Mononuclear cell (primary cell): ENCODE data around the gene RHBDL2. TPM values are rescaled to one million over a fixed set of nuclear protein-coding genes. Genes with fewer than 3 reads are reported as not detected.

Experiments used
- H3K27me3 ChIP-seq: 2 replicates; pipeline ENCODE4 v1.6.0; 2011; ENCODE audit warnings: low read length, control low read depth; ENCODE audit not compliant: insufficient read depth
- H3K4me1 ChIP-seq: 2 replicates; pipeline ENCODE4 v1.5.1; 2011; ENCODE audit warnings: mild to moderate bottlenecking, low read length, control low read depth; ENCODE audit not compliant: insufficient read depth
- H3K4me3 ChIP-seq: 2 replicates; pipeline ENCODE4 v1.5.1; 2011; ENCODE audit warnings: mild to moderate bottlenecking, low read length, moderate library complexity
- H3K9me3 ChIP-seq: 2 replicates; pipeline ENCODE4 v1.5.1; 2011; ENCODE audit warnings: low read depth, mild to moderate bottlenecking, control low read depth, low read length
- total RNA-seq: library from RNA; depleted of rRNA; stranded (reverse); fragments of >200 nt; gene quantifications from one replicate; pipeline ENCODE4 v1.2.3, GENCODE V29; 2012

RHBDL2 gene
- total RNA-seq, 1 donor, result not detected

DNA sequence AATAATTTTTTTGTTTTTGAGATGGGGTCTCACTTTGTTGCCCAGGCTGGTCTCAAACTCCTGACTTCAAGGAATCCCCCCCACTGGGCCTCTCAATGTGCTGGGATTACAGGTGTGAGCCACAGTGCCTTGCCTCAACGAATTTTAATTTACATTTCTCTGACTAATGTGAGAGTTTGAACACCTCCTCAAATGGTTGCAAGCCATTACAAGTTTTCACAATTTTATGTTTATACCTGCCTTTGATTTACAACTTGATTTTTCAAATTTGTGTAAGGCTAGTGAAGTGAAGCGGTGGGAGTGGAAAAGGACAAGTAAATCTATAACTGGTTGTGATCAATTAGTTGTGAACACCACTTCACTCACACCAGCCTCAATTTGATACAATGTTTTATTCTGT is 8.9 kb upstream of the RHBDL2 start:
- Histone ChIP-seq H3K4me1 (no peaks in the 10 kb centered on the region), H3K4me3 (no peak overlapping the region), H3K9me3 (no peaks in the 10 kb centered on the region), H3K27me3 (no peaks in the 10 kb centered on the region)

DNA sequence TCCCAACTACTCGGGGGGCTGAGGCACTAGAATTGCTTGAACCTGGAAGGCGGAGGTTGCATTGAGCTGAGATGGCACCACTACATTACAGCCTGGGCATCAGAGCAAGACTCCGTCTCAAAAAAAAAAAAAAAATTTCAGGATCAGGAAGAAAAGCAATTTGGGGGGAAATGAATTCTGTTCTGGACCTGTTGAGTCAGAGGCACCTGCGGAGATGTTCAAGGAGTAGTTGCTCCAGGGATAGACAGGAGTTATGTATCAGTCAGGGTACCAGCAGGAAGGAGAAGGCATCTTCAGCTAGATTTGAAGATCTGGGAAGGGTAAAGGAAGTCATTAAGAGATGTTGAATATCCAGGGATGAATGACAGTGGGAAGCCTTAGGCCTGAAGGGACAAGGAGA is 2.9 kb upstream of the RHBDL2 start:
- H3K27me3 ChIP-seq, result no peaks in the 10 kb centered on the region
- no peaks in the 10 kb centered on the region for H3K4me1 ChIP-seq
- no peak overlapping the region for H3K4me3 ChIP-seq
- no peaks in the 10 kb centered on the region for H3K9me3 ChIP-seq

DNA sequence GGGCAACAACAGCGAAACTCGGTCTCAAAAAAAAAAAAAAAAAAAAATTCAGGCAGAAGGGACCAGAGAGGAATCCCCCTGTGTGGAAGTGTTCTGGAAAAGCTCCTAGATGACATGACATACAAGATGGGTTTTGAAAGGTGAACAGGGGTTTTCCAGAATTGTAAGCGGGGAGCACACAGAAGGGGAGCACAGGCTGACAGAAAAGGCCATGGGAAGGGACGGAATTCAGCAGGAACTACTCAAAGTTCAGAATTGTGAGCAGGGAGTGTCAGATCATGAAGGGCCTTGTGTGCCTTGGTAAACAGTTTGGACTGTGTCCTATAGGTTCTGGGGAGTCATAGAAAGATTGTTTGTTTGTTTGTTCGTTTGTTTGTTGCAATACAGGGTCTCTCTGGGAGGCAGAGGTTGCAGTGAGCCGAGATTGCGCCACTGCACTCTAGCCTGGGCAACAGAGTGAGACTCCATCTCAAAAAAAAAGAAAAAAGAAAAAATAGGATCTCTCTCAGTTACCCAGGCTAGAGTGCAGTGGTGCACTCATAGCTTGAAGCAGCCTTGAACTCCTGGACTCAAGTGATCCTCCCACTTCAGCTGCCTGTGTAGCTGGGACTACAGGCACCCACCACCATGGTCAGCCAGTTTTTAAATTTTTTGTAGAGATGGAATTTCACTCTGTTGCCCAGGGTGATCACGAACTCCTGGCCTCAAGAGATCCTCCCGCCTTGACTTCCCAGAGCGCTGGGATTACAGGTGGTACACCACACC is 1.2 kb upstream of the RHBDL2 start:
- H3K4me1 ChIP-seq, result no peaks in the 10 kb centered on the region
- no peaks in the 10 kb centered on the region for H3K9me3 ChIP-seq
- H3K4me3 ChIP-seq, result no peak overlapping the region

DNA sequence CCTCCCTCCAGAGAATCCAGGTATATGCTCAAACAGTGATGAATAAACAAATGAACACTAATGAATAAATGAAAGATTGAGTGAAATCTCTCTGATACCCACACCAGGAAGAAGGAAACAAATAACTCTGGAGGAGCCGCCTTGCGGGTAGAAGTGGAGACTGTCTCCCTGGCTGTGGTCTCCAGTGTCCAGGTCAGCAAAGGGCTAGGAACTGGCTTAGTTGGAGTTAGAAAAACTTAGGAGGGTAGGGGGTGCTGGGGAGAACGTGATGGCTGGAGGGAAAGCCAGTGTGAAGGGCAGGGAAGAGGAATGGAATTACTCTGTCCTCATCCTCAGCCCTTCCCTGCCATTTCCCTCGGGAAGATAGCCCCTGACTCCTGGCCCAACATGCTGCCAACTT is 537 bp downstream of the RHBDL2 start:
- Histone ChIP-seq H3K9me3 (no peaks in the 10 kb centered on the region), H3K4me1 (no peaks in the 10 kb centered on the region), H3K4me3 (no peak overlapping the region), H3K27me3 (no peaks in the 10 kb centered on the region)

More for the DNA sequence above, 1.2 kb upstream of the RHBDL2 start:
- H3K27me3 ChIP-seq, result no peaks in the 10 kb centered on the region

DNA sequence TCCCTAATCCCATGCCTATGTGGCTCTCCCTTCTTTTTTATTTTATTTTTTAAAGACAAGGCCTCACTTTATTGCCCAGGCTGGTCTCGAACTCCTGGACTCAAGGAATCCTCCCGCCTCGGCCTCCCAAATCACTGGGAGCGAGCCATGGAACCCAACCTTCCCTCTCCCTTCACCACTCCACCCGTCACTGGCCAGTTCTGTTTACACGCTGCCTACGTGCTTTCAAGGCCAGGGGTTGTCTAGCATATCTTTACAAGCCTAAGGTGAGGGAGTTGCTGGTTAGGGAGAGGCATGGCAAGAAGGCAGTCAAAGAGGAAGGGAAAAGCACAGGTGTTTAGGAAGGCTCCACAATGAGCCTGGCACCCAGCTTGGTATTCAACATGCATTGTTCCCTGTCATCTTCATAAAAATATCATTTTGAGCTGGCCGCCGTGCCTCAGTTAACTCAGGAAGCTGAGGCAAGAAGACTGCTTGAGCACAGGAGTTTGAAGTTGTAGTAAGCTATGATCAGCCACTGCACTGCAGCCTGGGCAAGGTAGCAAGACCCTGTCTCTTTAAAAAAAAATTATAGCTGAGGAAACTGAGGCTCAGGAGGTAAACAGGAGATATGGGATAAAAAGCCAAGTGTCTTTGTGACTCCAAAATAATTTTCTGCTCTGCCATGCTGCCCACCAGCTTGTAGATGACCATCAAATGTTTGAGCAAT is 1.1 kb downstream of the RHBDL2 start:
- H3K4me1 ChIP-seq, result no peaks in the 10 kb centered on the region
- no peaks in the 10 kb centered on the region for H3K27me3 ChIP-seq
- no peak overlapping the region for H3K4me3 ChIP-seq
- no peaks in the 10 kb centered on the region for H3K9me3 ChIP-seq

DNA sequence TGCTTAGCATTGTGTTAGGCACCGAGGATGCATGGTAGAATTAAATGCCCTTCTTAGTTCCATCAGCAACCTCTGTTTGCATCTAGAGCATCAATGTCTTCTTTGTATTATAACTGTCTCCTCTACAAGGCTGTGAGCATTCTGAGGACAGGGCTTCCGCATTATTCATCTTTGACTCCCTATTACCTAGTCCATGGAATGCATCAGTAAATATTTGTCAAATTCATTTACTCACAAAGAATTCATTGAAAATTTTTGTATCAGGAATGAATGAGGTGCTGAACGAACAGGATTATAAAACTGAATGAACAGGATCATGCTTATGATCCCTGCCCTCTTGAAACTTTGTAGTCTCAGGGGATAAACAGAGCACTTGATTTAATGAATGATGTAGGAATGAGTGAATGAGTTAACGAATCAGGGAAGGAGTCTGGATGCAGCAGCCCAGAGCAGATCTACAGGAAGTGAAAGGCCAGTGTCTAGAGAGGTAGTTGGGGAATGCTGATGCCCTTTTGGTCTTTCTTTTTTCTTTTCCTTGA is 2.8 kb downstream of the RHBDL2 start:
- no peak overlapping the region for H3K4me3 ChIP-seq
- H3K9me3 ChIP-seq, result no peaks in the 10 kb centered on the region
- no peaks in the 10 kb centered on the region for H3K4me1 ChIP-seq
- no peaks in the 10 kb centered on the region for H3K27me3 ChIP-seq

DNA sequence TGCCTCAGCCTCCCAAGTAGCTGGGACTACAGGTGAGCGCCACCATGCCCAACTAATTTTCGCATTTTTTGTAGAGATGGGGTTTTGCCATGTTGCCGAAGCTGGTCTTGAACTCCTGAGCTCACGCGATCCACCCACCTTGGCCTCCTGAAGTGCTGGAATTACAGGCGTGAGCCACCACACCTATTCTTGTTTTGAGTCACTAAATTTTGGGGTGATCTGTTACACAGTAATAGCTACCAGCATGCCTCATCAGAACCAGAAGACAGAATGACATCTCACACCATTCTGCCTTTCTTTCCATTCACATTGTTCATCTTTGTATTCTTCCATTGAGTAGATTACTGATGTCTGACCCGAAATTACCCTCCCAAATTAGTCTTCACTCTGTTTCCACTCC is 9.1 kb downstream of the RHBDL2 start:
- Histone ChIP-seq H3K4me1 (no peaks in the 10 kb centered on the region), H3K4me3 (no peak overlapping the region), H3K27me3 (no peaks in the 10 kb centered on the region), H3K9me3 (no peaks in the 10 kb centered on the region)

DNA sequence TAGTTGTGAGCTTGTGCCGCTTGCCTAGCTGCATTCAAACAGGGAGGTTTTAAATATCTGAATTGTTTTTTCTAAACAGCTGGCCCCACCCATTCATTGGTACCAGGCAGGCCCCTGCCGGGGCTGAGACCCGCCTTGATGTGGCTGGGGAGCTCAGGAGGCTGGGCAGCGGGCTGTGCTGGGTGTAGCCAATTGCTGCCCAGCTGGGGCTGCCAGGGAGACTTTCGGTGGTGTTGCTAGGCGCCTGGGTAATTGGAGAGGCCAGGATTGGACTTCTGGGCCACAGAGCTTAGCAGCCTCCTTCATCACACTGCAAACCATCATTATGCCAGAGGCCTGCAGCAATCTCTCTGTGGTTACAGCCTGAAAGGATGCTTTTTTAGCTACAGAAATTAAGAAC is 12.2 kb downstream of the RHBDL2 start:
- Histone ChIP-seq H3K4me1 (no peaks in the 10 kb centered on the region), H3K27me3 (no peaks in the 10 kb centered on the region), H3K9me3 (no peaks in the 10 kb centered on the region), H3K4me3 (no peak overlapping the region)

DNA sequence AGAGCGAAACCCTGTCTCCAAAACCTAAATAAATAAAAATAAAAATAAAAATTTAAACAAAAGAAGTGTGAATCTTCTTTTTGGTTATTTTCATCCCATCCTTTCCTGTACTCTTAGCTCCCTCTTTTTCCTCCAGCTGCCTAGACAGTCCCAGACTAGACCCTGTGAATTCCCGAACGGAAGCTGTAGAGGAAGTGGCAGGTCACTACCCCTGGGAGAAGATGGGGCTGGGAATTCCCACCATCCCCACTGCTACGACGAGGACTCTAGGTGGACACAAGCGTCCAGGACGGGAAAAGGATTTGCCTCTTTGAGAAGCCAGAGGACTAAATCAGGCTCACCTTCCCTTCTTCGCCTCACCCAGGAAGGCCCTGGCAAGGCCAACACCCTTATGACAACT is 12.6 kb downstream of the RHBDL2 start:
- Histone ChIP-seq H3K4me1 (no peaks in the 10 kb centered on the region), H3K9me3 (no peaks in the 10 kb centered on the region), H3K4me3 (no peak overlapping the region), H3K27me3 (no peaks in the 10 kb centered on the region)

DNA sequence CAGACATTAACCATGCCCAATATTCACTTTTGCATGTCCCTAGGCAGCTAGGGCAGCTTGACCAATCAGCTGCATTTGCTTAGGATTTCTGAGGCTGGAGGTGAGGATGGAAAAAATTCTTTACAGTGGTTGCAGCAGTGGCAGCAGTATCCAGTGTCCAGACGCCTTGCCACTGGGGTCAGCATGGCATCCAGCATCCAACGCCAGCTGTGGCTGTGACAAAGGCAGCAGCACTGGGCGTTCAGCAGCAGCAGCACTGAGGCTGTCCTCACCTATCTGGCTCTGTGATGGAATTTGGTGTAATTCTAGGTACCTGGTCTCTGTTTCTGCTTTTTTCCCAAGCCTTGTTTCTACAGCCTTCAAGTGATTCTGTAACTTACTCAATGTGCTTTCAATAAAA is 15.5 kb downstream of the RHBDL2 start:
- Histone ChIP-seq H3K9me3 (no peaks in the 10 kb centered on the region), H3K27me3 (no peaks in the 10 kb centered on the region), H3K4me1 (no peaks in the 10 kb centered on the region), H3K4me3 (no peak overlapping the region)

DNA sequence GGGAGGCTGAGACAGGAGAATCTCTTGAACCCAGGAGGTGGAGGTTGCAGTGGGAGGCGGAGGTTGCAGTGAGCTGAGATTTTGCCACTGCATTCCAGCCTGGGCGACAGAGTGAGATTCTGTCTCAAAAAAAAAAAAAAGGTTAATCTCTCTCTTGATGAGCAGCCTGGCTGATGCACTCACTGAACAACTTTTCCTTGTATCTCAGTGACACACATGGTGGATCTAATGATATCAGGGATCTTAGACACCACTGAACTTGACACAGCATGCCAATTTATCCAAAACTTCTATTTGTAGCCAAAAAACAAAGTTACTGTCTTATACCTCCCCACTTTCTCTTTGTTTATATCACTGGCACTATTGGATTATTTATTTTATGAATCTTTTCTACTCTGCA is 16.2 kb downstream of the RHBDL2 start:
- Histone ChIP-seq H3K9me3 (no peaks in the 10 kb centered on the region), H3K27me3 (no peaks in the 10 kb centered on the region), H3K4me3 (no peak overlapping the region), H3K4me1 (no peaks in the 10 kb centered on the region)

DNA sequence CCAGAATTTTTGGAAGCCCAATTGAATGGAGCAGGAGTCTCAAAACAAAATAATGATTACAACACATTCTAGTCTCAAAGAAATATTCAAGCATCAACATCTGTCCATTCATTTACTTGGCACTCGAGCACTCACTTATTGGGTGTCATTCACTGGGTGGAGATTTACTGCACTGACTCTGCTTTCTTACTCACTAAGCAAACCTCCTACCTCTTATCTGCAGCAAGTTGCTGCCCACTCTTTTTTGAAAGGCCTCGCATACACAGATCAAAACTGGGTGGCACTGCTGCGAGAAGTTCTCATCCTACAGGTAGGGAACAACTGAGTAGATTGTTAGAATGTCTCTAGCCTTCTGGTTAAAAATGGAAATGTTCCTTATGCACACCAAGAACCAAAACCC is 18.0 kb downstream of the RHBDL2 start:
- H3K4me3 ChIP-seq, result no peak overlapping the region
- H3K9me3 ChIP-seq, result no peaks in the 10 kb centered on the region
- no peaks in the 10 kb centered on the region for H3K4me1 ChIP-seq
- no peaks in the 10 kb centered on the region for H3K27me3 ChIP-seq

DNA sequence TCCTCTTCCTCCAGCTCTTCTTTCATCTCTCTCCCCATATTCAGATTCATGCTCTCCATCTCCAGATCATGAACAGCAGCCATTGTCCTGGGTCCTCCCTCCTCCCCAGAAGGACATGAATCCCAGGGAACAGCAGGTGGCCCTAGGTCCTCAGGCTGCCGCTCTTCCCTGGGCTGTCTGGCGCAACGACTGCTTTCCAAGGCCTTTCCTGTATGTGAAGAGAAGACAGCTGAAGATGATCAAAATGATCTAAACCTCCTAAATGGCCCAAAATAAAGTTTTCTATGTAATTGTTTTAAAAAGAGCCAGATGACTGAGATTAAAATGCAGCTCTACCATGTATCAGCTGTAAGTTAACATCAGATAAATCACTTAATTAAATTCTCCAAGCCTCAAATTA is 22.5 kb downstream of the RHBDL2 start:
- Histone ChIP-seq H3K4me3 (no peak overlapping the region), H3K9me3 (no peaks in the 10 kb centered on the region)

DNA sequence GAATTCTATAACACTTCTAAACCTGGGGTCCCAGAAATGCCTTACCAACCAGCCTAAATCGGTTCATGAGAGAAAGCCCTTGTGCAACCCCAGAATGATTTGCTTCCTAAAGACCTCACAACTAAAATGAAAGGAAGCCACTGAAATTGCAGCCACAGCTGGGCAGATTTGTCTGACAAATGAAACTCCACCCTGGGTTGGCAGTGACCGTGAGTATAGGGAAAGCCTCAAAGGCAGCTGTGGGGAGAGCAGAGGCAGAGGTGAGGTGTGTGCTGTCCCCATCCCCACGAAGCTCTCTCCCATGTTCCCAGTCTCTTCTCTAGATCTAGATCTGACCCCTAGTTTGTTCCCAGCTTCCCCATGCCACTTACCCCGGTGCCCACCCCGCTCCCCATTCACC is 23.1 kb downstream of the RHBDL2 start:
- Histone ChIP-seq H3K9me3 (no peaks in the 10 kb centered on the region), H3K4me1 (no peaks in the 10 kb centered on the region), H3K27me3 (no peaks in the 10 kb centered on the region), H3K4me3 (no peak overlapping the region)

More for the DNA sequence above, 22.5 kb downstream of the RHBDL2 start:
- Histone ChIP-seq H3K4me1 (no peaks in the 10 kb centered on the region), H3K27me3 (no peaks in the 10 kb centered on the region)

DNA sequence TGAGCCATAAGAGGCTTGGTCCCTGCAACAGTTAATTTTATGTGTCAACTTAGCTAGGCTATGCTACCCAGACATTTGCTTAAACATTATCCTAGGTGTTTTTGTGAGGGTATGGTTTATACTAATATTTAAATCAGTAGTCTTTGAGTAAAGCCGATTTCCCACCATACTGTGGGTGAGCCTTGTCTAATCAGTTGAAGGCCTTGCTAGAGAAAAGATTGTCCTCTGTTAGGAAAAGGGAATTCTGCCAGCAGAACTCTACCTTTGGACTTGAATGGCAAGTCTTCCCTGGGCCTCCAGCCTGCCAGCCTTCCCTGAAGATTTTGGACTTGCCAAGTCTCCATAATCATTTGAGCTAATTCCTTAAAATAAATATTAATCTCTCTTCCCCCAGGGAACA is 23.9 kb downstream of the RHBDL2 start:
- H3K27me3 ChIP-seq, result no peaks in the 10 kb centered on the region

DNA sequence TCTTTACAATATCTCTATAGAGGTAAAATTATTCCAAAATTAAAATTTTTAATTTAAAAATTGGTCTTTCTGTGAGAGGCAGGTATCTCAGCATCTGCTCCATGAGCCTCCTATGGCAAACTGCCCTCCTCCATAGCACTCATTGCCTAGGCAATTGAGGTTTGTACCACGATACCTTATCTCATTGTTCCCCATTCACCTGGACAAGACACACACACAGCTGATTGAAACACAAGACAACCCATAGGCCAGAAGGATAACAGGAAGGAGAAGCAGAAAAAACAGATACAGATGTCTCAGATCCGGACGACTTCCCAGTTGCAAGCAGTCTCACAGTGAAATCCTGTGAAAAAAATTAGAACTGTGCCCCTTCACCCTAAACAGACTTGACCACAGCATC is 24.3 kb downstream of the RHBDL2 start:
- Histone ChIP-seq H3K4me1 (no peaks in the 10 kb centered on the region), H3K4me3 (no peak overlapping the region), H3K27me3 (no peaks in the 10 kb centered on the region), H3K9me3 (no peaks in the 10 kb centered on the region)

More for the DNA sequence above, 23.9 kb downstream of the RHBDL2 start:
- H3K9me3 ChIP-seq, result no peaks in the 10 kb centered on the region
- H3K4me3 ChIP-seq, result no peak overlapping the region
- H3K4me1 ChIP-seq, result no peaks in the 10 kb centered on the region
